ENCODE measurements around the gene DNAJC15.
"Not testable (repeated sequence)": the region's sequence is repeated elsewhere in the genome, so short reads cannot be mapped to it uniquely, and the experiment has no call there.

DNAJC15 gene

DNA sequence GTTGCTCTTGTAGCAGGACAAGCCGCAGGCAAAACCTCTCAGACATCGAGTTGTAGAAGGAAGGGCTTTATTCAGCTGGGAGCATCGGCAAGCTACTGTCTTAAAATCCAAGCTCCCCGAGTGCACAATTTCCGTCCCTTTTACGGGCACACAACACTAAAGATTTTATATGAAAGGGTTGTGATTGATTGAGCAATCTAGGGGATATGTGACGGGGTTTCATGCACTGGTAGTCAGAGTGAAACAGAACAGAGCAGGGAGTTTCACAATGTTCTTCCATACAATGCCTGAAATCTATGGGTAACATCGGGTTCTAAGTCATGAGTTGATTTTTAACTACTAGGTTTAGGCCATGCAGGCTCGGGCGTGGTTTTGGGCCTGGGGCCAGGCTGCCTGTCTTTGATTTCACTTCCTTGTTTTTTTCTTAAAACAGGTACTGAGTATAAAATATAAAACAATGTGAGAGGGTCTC is 22.0 kb downstream of the DNAJC15 start:
- peak; percentile 81 for DNase-seq (ENCODE audit: low read depth)

DNA sequence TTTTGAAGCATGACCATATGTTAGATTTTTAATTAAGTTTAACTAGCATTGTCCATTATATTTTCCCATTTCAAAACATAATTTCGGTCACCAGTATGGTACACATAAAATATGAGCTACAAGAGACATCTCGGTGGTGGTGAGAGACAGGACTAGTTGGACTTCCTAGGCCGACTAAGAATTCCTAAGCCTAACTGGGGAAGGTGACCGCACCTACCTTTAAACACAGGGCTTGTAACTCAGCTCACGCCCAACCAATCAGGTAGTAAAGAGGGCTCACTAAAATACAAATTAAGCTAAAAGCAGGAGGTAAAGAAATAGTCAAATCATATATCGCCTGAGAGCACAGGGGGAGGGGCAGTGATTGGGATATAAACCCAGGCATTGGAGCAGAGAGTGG is 22.9 kb downstream of the DNAJC15 start:
- no peak for DNase-seq (ENCODE audit: low read depth)

DNA sequence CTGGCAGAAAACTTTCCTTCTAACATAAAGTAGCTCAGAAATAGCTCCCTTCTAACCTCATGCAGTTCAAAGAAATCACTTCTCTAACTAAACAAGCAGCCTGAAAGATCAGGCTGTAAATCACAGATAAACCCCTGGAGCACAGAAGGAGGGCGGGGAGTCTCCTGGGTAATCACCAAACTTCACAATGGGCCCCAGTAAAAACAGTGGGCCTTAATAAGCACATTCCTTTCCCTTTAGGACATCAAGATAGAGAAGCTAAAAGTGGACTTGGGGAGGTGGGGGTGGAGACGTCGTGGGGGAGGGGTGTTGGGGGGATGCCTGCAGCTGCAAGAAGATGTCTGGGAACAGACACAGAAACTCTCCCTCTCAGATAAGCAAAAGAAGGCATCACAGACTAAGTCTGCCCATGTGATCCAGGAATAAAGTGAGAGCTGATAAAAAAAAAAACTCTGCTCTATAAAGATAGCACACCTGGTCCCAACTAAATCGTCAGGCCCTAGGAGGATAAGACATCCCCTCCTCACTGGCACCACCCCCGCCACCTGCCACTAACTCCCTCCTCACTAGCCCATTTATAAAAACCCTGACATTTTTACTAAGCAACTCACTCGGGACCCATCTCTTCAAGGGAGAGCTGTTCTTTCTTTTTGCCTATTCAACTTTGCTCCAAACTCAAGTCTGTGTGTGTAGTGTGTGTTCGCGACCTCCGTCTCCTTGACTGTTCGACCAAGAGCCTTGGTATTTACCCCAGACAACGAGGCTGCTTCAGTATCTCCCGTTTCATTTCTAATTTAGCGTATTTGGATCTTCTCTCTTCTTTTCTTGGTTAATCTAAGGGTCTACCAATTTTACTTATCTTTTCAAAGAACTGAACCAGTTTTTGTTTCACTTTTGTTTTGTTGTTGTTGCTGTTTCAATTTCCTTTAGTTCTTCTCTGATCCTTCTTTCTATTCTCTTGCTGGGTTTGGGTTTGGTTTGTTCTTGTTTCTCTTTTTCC is 31.7 kb downstream of the DNAJC15 start:
- peak; percentile 98 for DNase-seq (ENCODE audit: low read depth)

DNA sequence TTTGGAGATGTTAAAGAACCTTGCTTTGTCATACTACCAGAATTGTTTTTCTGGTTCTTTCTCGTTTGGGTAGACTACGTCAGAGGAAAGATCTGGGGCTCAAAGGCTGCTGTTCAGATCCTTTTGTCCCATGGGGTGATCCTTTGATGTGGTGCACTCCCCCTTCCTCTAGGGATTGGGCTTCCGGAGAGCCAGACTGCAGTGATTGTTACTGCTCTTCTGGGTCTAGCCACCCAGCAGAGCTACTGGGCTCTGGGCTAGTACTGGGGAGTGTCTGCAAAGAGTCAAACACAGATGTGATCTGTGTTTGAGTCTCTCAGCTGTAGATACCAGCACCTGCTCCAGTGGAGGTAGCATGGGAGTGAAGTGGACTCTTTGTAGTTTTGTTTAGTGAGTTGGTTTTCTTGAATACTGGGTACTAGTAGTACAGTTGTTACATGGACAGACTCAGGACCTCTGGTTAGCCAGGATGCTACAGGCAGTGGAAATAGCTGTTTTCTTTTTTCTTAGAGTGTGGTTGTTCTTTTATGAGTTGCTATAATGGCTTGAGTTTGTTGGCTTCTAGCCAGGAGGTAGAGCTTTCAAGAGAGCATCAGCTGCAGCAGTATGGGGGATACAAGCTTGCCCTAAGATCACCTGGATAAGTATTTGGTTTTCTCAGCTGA is 34.4 kb downstream of the DNAJC15 start:
- DNase-seq (ENCODE audit: low read depth) = no peak

DNA sequence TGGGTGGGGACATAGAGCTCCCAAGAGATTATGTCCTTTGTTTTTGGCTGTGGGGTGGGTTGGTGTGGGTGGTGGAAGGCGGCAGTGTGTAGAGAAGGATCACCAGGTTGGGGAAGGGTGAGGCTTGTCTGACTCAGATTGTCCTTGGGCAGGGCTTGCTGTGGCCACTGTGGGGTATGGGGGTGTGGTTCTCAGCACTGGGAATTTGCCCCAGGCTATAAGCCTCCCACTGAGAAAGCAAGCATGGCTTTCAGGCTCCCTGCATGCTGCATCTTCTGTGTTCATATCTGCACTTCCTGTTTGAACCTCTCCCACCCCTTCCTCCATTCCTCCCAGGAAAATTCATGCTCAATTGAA is 34.9 kb downstream of the DNAJC15 start:
- DNase-seq (ENCODE audit: low read depth) = peak; percentile 67

- peak; percentile 64 for DNase-seq (ENCODE audit: low read depth)
These were observed 35.4 kb downstream of the DNAJC15 start for GRCh38 chr13:43058831-43059230.

DNA sequence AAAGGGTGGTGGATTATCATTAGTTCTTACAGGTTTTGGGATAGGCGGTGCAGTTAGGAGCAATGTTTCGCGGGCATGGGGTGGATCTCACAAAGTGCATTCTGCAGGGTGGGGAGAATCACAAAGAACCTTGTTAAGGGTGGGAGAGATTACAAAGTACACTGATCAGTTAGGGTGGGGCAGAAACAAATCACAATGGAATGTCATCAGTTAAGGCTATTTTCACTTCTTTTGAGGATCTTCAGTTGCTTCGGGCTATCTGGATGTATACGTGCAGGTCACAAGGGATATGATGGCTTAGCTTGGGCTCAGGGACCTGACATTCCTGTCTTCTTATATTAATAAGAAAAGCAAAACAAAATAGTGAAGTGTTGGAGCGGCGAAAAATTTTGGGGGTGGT is 36.4 kb downstream of the DNAJC15 start:
- not testable (repeated sequence) for DNase-seq (ENCODE audit: low read depth)

- DNase-seq (ENCODE audit: low read depth) = peak; percentile 54
These were observed 37.4 kb downstream of the DNAJC15 start for GRCh38 chr13:43060806-43061205.

GRCh38 chr13:43061496-43062280 is 38.3 kb downstream of the DNAJC15 start:
- DNase-seq (ENCODE audit: low read depth) = no peak

DNA sequence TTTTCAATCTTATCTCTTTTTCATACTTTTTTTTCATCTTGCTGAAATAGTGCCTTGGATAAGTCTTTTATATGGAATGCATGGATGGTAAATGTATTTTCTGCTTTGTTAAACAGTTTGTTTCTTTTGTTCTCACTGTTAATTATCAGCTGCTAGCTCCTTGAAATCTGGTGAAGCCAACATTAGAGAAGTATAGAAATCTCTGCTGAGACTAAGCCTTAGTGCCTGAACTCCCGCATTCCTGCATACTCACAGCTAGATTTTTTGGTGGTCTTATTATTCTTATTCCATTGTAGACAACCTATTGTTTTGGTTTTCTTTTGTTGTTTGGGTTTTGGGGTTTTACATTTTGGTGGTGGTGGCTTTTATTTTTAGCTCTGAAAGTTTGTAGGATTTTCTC is 48.4 kb downstream of the DNAJC15 start:
- DNase-seq (ENCODE audit: low read depth) = no peak

DNA sequence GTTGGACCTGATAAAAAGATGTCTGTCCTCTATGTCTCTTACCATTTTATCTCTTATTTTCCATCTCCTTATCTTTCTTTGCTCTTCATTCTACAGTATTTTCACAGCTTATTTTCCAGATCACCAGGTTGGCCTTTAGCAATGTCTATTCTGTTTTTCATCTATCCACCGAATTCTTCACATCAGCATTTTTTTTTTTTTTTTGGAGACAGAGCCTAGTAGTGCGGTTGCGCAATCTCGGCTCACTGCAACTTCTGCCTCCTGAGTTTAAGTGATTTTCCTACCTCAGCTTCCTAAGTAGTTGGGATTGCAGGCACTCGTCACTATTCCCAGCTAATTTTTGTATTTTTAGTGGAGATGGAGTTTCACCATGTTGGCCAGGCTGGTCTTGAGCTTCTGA is 49.0 kb downstream of the DNAJC15 start:
- peak; percentile 77 for DNase-seq (ENCODE audit: low read depth)

DNA sequence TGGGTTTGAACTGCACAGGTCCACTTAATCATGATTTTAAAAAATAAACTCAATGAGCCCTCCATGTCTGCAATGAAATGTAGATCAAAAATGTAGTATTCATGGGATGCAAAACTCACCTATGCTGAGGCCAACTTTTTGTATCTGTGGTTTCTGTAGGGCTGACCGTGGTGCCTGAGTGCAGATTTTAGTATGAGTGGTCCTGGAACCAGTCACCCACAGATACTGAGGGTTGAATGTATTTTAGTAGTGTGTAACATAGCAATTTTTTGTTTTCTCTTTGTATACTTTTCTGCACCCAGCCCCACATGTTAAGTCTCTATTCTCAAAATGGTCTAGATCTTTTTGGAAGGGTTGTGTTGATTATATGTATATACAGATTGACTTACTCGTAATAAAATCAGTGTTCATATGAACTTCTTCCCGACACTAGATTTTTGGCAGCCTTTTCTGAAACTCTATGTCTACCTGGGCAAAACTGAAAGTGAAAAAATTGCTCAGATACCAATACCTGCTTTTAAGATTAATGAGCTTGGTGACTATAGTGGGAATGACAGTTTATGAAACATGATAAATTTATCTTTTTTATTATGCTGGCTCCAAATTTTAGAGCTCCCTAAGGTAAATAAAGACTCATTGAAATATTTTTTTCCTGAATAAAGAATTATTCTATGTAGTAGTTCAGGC is 51.6 kb downstream of the DNAJC15 start:
- no peak for DNase-seq (ENCODE audit: low read depth)

DNA sequence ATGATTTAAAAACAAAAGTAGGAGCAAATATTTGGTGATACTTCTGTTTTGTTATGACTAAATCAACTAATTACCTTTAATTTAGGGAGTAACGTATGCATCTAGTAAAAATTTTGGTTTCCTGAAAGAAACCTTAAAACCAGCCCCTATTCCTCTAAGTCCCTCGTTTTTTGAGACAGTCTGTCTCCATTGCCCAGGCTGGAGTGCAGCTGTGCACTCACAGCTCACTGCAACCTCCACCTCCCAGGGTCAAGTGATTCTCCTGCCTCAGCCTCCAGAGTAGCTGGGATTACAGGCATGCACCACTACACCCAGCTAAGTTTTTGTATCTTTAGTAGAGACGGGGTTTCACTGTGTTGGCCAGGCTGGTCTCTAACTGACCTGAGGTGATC is 52.1 kb downstream of the DNAJC15 start:
- DNase-seq (ENCODE audit: low read depth) = not testable (repeated sequence)

DNA sequence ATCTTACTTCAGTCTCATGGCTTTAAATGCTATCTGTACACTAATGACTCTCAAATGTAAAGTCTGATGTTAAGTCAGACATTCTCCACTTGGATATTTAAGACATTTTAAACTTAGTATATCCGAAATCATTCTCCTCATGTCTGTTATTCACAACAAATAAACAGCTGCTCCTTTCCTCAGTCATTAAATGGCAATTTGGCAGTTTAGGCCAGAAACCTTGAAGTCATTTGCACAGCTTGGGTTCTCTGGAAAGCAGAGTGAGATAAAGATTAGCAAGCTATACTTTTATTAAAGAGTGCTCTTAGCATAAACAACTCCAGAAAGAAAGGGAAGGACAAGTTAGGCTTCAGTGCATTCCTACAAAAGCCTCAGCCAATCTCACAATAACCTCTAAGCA is 53.7 kb downstream of the DNAJC15 start:
- DNase-seq (ENCODE audit: low read depth) = no peak

- no peak for DNase-seq (ENCODE audit: low read depth)
These were observed 54.1 kb downstream of the DNAJC15 start for GRCh38 chr13:43077461-43077860.

DNA sequence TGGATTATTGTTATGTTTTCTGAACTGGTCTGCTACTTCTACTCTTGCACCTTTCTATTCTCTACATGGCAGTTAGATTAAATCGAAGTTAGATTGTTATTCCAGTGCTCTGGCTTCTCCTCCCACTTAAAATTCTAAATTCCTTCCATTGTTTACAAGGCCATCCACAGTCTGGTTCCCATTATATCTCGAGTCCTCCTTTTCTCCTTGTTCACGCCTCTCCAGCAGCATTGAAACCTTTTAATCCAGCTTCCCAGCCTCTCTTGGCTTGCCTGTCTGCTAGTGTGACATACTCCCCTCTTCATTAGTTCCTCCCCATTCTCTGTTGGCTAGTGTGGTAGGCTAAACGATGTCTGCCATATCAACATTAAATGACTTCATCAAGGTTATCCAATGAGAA is 54.5 kb downstream of the DNAJC15 start:
- no peak for DNase-seq (ENCODE audit: low read depth)

DNA sequence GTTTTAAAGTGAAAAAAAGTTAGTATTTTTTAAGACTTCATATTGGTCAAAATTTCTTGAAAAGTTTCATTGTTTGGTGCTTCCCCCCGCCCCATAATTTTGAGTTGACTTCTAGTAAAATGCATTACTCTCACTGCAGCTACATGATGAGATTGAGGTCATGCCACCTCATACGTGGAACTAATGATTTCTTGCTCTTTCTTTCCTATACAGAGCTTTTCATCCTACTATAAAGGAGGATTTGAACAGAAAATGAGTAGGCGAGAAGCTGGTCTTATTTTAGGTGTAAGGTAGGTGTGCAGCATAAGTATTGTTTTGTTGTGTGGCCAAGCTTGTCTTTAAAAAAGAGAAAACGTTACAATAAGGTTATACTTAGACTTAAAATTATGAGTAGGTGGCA is 55.0 kb downstream of the DNAJC15 start:
- no peak for DNase-seq (ENCODE audit: low read depth)

DNA sequence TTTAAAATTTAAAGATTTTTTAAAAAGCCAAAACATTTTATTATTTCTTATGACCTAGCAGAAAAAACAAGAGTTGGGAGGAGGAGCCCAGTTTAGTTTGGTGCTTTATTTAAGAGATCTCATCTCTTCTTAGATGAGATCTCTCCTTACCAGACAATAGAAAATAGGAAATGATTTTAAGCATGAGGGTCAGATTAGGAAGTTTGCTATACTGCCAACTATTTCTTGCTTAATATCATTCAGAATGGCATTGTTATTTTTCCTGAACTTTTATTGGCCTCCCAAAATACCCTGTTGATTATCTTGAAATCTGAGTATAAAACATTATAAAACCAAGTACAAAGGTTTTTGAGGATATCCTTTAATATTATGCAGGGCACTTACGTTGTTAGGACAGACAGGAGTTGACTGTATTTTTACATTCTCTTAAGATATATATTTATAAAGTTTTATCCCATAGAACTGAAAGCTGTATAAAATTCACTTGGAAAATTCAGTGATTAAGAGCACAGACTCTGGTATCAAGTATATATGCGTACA is 56.1 kb downstream of the DNAJC15 start:
- DNase-seq (ENCODE audit: low read depth) = no peak

DNA sequence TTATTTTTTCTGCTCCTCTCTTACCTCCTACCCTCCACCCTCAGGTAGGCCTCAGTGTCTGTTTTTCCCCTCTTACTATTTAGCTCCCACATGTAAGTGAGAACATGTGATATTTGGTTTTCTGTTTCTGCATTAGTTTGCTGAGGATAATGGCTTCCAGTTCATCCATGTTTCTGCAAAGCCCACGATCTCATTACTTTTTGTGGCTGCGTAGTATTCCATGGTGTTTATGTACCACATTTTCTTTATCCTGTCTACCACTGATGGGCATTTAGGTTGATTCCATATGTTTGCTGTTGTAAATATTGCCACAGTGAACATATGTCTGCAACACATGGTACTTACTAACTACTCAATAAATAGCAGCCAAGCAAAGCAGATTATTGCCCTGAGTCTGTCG is 56.8 kb downstream of the DNAJC15 start:
- DNase-seq (ENCODE audit: low read depth) = no peak

- DNase-seq (ENCODE audit: low read depth) = peak; percentile 84
These were observed 58.5 kb downstream of the DNAJC15 start for GRCh38 chr13:43081866-43082265.

DNA sequence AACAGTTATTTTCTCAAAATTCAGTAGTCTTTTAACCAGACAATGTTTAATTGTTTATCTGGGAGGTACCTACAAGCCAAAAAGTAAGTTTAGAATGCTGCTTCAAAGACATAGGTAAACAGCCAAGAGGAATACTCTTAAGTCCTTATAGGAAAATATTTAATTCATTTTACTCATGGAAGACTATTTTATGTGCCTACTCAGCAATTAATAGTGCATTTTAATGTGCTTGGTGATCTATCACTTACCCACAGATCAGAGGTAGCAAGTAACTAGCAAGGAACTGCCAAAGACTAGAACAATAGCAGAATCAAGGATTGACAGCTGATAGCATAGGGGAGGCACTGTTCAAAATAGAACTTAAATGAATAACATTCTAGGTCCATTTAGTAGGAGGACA is 60.4 kb downstream of the DNAJC15 start:
- no peak for DNase-seq (ENCODE audit: low read depth)

- DNase-seq (ENCODE audit: low read depth) = peak; percentile 58
These were observed 62.2 kb downstream of the DNAJC15 start for GRCh38 chr13:43085545-43085944.

Measured in amniotic epithelial cell (primary cell).